Fibroblast of mammary gland (primary cell): ENCODE measurements around the gene CABLES2.

Experiments used
- DNase-seq: peaks from one replicate; pipeline ENCODE4 v3.0.0-alpha.2; 2010; ENCODE audit warnings: low read depth
- H3K4me3 ChIP-seq: 2 replicates; pipeline ENCODE4 v1.5.1; 2011; ENCODE audit warnings: low read depth, mild to moderate bottlenecking, low read length, moderate library complexity; ENCODE audit not compliant: control insufficient read depth
- CTCF ChIP-seq: conservative IDR thresholded peaks from 2 replicates; pipeline ENCODE4 v1.5.1; 2011; ENCODE audit warnings: low read depth, low read length, inconsistent platforms; ENCODE audit not compliant: control insufficient read depth, insufficient read depth

The CABLES2 gene

GRCh38 chr20:62368392-62368975 lies 38.6 kb downstream of the CABLES2 start:
- H3K4me3 ChIP-seq, result no peak overlapping the region
- no peak for DNase-seq
- no peak for TF ChIP-seq CTCF

- no peak for DNase-seq
- no peak overlapping the region for H3K4me3 ChIP-seq
- TF ChIP-seq CTCF, result no peak
These were observed 39.3 kb downstream of the CABLES2 start for GRCh38 chr20:62367633-62368391.

GRCh38 chr20:62367136-62367632 lies 39.9 kb downstream of the CABLES2 start, which contains the start of gene LAMA5:
LAMA5 (minus strand) TSS chr20:62367312; CDS start chr20:62367245, 67 bp downstream.
- no peak for DNase-seq
- peak within 1 kb of the TSS; percentile 37 for H3K4me3 ChIP-seq
- no peak for TF ChIP-seq CTCF

GRCh38 chr20:62366370-62367135 lies 40.5 kb downstream of the CABLES2 start:
- H3K4me3 ChIP-seq, result peak overlapping the region; percentile 37
- no peak for DNase-seq
- no peak for TF ChIP-seq CTCF

- no peak for TF ChIP-seq CTCF
- no peak for DNase-seq
- peak overlapping the region; percentile 30 for H3K4me3 ChIP-seq
These were observed 41.2 kb downstream of the CABLES2 start for GRCh38 chr20:62365814-62366369.

GRCh38 chr20:62364911-62365736 lies 42.0 kb downstream of the CABLES2 start:
- no peak for DNase-seq
- no peak for TF ChIP-seq CTCF
- H3K4me3 ChIP-seq, result no peak overlapping the region
